ENCODE data around the gene ASB13.

GRCh38 chr10:5632446-5632845, 33.9 kb downstream of the ASB13 start:
- TF ChIP-seq GATA2 (IDR thresholded peaks at IDR 0.05; ENCODE audit: low read depth, low read length) = no peak
- no peak for TF ChIP-seq GATA3 (IDR thresholded peaks at IDR 0.05; ENCODE audit: low read depth, low read length)
